Measurements from ENCODE around the gene SLC16A12. TPM values are rescaled to one million over a fixed set of nuclear protein-coding genes. Genes with fewer than 3 reads are reported as not detected.
"Not testable (repeated sequence)": the region's sequence is repeated elsewhere in the genome, so short reads cannot be mapped to it uniquely, and the experiment has no call there.

SLC16A12 gene
- total RNA-seq, 1 experiment from 2014 or later = 0.09 TPM

- ChIA-PET CTCF (interaction anchor here (0.6 to 2.0 kb wide), 6 partner anchors 10 to 529 kb away, joined by 3 to 5 read pairs (median 4); partner anchors contain the start of gene IFIT1), POLR2A (interaction anchor here (0.6 to 4.2 kb wide), 22 partner anchors 9 to 424 kb away, joined by 3 to 51 read pairs (median 4); partner anchors contain the start of genes FAS, IFIT1, IFIT2 and IFIT3)
- intact Hi-C loops (cut with micrococcal nuclease) = loop anchor here (1.0 kb wide), 1 partner anchor 22 kb away; the partner anchor contains the start of gene IFIT1
- Mint-ChIP-seq H3K27ac (ENCODE audit: low read depth, unreplicated experiment) (peak within 1 kb of the TSS; percentile 94), H3K4me1 (ENCODE audit: insufficient read depth, unreplicated experiment) (peaks cover 14% of the 10 kb centered on the region), H3K9me3 (ENCODE audit: unreplicated experiment) (no peaks in the 10 kb centered on the region), H3K27me3 (ENCODE audit: insufficient read depth, unreplicated experiment) (no peaks in the 10 kb centered on the region), H3K4me3 (ENCODE audit: unreplicated experiment) (peak within 1 kb of the TSS; percentile 80), H3K36me3 (ENCODE audit: insufficient read depth, unreplicated experiment) (peaks cover 15% of the 10 kb centered on the region)
- peak; percentile 65 for DNase-seq (ENCODE audit: unreplicated experiment)
- BruUV-seq (replicated peaks) = TSS peak; percentile 54
- TF ChIP-seq CTCF (IDR thresholded peaks at IDR 0.05; ENCODE audit: unreplicated experiment) = no peak
These were observed 121.1 kb downstream of the SLC16A12 start, which contains the start of gene IFIT5 for GRCh38 chr10:89414146-89414878. Gene IFIT5 (plus strand): TSS chr10:89414568. CDS start chr10:89414799, 231 bp downstream.

- intact Hi-C loops (cut with micrococcal nuclease) = no loop called here
- peaks cover 15% of the 10 kb centered on the region for H3K36me3 Mint-ChIP-seq (ENCODE audit: insufficient read depth, unreplicated experiment)
- DNase-seq (ENCODE audit: unreplicated experiment) = no peak
- H3K9me3 Mint-ChIP-seq (ENCODE audit: unreplicated experiment) = no peaks in the 10 kb centered on the region
- CTCF ChIA-PET = interaction anchor here (0.8 to 2.0 kb wide), 6 partner anchors 9 to 202 kb away, joined by 3 to 6 read pairs (median 4); partner anchors contain the start of gene IFIT1
- TF ChIP-seq CTCF (IDR thresholded peaks at IDR 0.05; ENCODE audit: unreplicated experiment) = no peak
- H3K27ac Mint-ChIP-seq (ENCODE audit: low read depth, unreplicated experiment) = peak overlapping the region; percentile 94
- peak overlapping the region; percentile 80 for H3K4me3 Mint-ChIP-seq (ENCODE audit: unreplicated experiment)
- BruUV-seq (replicated peaks) = no TSS peak
- no peaks in the 10 kb centered on the region for H3K27me3 Mint-ChIP-seq (ENCODE audit: insufficient read depth, unreplicated experiment)
- peaks cover 14% of the 10 kb centered on the region for H3K4me1 Mint-ChIP-seq (ENCODE audit: insufficient read depth, unreplicated experiment)
- POLR2A ChIA-PET = interaction anchor here (0.7 to 4.2 kb wide), 17 partner anchors 10 to 423 kb away, joined by 3 to 51 read pairs (median 4); partner anchors contain the start of genes FAS, IFIT1, IFIT2 and IFIT3
These were observed 121.9 kb downstream of the SLC16A12 start for GRCh38 chr10:89413398-89413912.

- ChIA-PET POLR2A (interaction anchor here (0.8 to 4.2 kb wide), 2 partner anchors 19 to 192 kb away, joined by 3 to 51 read pairs; partner anchors contain the start of gene IFIT1), CTCF (interaction anchor here (0.7 to 1.7 kb wide), 4 partner anchors 9 to 195 kb away, joined by 3 to 6 read pairs (median 4); no protein-coding TSS in a partner anchor)
- BruUV-seq (replicated peaks); H3K27ac Mint-ChIP-seq (ENCODE audit: low read depth, unreplicated experiment); H3K36me3 Mint-ChIP-seq (ENCODE audit: insufficient read depth, unreplicated experiment); H3K4me3 Mint-ChIP-seq (ENCODE audit: unreplicated experiment); H3K27me3 Mint-ChIP-seq (ENCODE audit: insufficient read depth, unreplicated experiment); DNase-seq (ENCODE audit: unreplicated experiment); intact Hi-C loops (cut with micrococcal nuclease); H3K9me3 Mint-ChIP-seq (ENCODE audit: unreplicated experiment): not testable (repeated sequence)
- peaks cover 14% of the 10 kb centered on the region for H3K4me1 Mint-ChIP-seq (ENCODE audit: insufficient read depth, unreplicated experiment)
These were observed 123.1 kb downstream of the SLC16A12 start for GRCh38 chr10:89412276-89412675.

GRCh38 chr10:89411135-89411534 is 124.3 kb downstream of the SLC16A12 start:
- POLR2A ChIA-PET; BruUV-seq (replicated peaks); H3K27me3 Mint-ChIP-seq (ENCODE audit: insufficient read depth, unreplicated experiment); H3K4me1 Mint-ChIP-seq (ENCODE audit: insufficient read depth, unreplicated experiment); H3K36me3 Mint-ChIP-seq (ENCODE audit: insufficient read depth, unreplicated experiment); DNase-seq (ENCODE audit: unreplicated experiment); H3K27ac Mint-ChIP-seq (ENCODE audit: low read depth, unreplicated experiment); H3K4me3 Mint-ChIP-seq (ENCODE audit: unreplicated experiment); H3K9me3 Mint-ChIP-seq (ENCODE audit: unreplicated experiment); CTCF ChIA-PET; intact Hi-C loops (cut with micrococcal nuclease): not testable (repeated sequence)

- H3K27ac Mint-ChIP-seq (ENCODE audit: low read depth, unreplicated experiment); BruUV-seq (replicated peaks); H3K4me1 Mint-ChIP-seq (ENCODE audit: insufficient read depth, unreplicated experiment); POLR2A ChIA-PET; H3K4me3 Mint-ChIP-seq (ENCODE audit: unreplicated experiment); H3K9me3 Mint-ChIP-seq (ENCODE audit: unreplicated experiment); H3K36me3 Mint-ChIP-seq (ENCODE audit: insufficient read depth, unreplicated experiment); intact Hi-C loops (cut with micrococcal nuclease); CTCF ChIA-PET; H3K27me3 Mint-ChIP-seq (ENCODE audit: insufficient read depth, unreplicated experiment); DNase-seq (ENCODE audit: unreplicated experiment): not testable (repeated sequence)
These were observed 124.8 kb downstream of the SLC16A12 start for GRCh38 chr10:89410551-89410950.

- H3K27ac Mint-ChIP-seq (ENCODE audit: low read depth, unreplicated experiment); H3K36me3 Mint-ChIP-seq (ENCODE audit: insufficient read depth, unreplicated experiment); H3K4me1 Mint-ChIP-seq (ENCODE audit: insufficient read depth, unreplicated experiment); H3K9me3 Mint-ChIP-seq (ENCODE audit: unreplicated experiment); H3K27me3 Mint-ChIP-seq (ENCODE audit: insufficient read depth, unreplicated experiment); H3K4me3 Mint-ChIP-seq (ENCODE audit: unreplicated experiment); DNase-seq (ENCODE audit: unreplicated experiment); BruUV-seq (replicated peaks); intact Hi-C loops (cut with micrococcal nuclease): not testable (repeated sequence)
- ChIA-PET CTCF (interaction anchor here (1.1 kb wide), 1 partner anchor 17 kb away, joined by 4 read pairs; the partner anchor contains the start of gene IFIT1), POLR2A (interaction anchor here (0.9 kb wide), 1 partner anchor 13 kb away, joined by 3 read pairs; no protein-coding TSS in a partner anchor)
These were observed 126.1 kb downstream of the SLC16A12 start for GRCh38 chr10:89409282-89409681.

GRCh38 chr10:89407792-89408191 is 127.6 kb downstream of the SLC16A12 start:
- H3K4me3 Mint-ChIP-seq (ENCODE audit: unreplicated experiment); BruUV-seq (replicated peaks); CTCF ChIA-PET; H3K4me1 Mint-ChIP-seq (ENCODE audit: insufficient read depth, unreplicated experiment); DNase-seq (ENCODE audit: unreplicated experiment); H3K27me3 Mint-ChIP-seq (ENCODE audit: insufficient read depth, unreplicated experiment); H3K27ac Mint-ChIP-seq (ENCODE audit: low read depth, unreplicated experiment); H3K36me3 Mint-ChIP-seq (ENCODE audit: insufficient read depth, unreplicated experiment); H3K9me3 Mint-ChIP-seq (ENCODE audit: unreplicated experiment); intact Hi-C loops (cut with micrococcal nuclease): not testable (repeated sequence)
- POLR2A ChIA-PET = interaction anchor here (0.9 kb wide), 1 partner anchor 16 kb away, joined by 3 read pairs; the partner anchor contains the start of gene IFIT1

All from MCF 10A (cell line).